HG02884 (cell line): ENCODE measurements around the gene TAL1.
"Not testable (repeated sequence)": the region's sequence is repeated elsewhere in the genome, so short reads cannot be mapped to it uniquely, and the experiment has no call there.

Source experiments
- ATAC-seq: cut with Tn5 transposase; IDR thresholded peaks from one replicate; pipeline ENCODE4 v1.9.1; 2021; ENCODE audit warnings: mild to moderate bottlenecking, moderate library complexity; ENCODE audit not compliant: unreplicated experiment

Gene TAL1

DNA sequence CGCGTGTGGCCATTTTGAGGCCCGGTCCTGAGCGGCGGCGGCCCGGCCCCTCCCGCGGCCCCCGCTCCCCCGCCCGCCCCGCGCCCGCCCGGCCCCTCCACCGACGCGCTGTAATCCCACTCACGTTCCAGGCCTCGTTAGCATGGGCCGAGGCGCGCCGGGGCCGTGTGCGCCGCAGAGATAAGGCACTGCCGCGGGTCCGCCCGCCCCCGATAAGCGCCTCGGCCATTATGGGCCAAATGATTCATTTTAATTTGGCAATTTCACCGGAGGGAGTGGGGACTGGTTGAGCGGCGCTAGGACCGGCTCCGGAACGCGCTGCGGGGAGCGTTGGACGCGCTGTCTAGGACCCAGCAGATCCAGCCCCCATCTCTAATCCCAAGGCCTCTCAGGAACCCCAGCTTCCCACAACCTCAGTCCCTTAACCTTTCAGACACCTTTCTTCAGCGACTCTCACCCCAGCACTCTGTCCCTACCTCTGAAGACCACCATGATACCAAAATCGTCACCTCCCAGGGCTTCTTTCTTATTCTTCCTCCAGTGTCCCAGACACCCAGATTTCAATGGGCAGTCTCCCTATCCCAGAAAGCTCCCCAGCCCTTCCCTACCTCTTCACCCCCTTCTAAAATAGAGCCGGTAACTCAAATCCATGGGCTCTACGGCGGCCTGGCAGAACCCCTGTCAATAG, at the start of gene TAL1:
TAL1 (minus strand) TSS at position 39 of the 688 bp plus-strand sequence. CDS start 6,337 bp downstream, outside the sequence.
- ATAC-seq: no peak

DNA sequence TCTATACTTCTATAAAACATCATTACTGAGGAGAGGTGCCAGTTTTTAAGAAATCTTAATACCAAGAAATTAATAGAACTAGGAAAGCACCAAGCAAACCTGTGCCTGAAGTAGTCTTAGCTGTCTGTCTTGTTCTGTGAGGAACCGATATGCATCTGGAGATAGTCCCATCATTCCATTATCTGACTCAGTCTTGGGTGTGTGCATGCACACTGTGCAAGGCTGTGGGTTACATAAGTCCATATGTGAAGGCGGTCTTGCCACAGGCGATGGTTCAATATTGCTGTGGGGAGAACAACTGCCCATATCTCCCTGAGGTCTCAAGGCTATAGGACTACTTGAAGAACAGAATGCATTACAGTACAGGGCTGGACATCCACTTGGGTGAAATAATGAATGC, 48.1 kb upstream of the TAL1 start:
- no peak for ATAC-seq

DNA sequence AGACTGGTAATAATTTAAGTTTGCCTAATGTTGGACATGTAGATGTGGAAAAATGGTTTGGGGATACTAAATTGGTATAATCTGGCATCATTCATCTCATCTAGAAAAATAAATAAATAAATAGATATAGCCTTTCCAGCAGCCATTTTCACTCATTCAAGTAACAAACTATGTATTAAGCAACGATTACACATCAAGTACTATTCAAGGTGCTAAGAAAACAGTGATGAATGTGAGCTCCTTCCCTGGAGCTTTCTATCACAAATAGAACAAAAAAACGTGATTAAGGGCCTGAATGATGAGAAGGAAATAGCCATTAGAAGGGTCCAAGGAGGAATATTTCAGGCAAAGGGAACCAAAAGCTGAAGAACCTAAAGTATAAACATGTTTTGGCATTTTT, 44.8 kb upstream of the TAL1 start:
- ATAC-seq: no peak

DNA sequence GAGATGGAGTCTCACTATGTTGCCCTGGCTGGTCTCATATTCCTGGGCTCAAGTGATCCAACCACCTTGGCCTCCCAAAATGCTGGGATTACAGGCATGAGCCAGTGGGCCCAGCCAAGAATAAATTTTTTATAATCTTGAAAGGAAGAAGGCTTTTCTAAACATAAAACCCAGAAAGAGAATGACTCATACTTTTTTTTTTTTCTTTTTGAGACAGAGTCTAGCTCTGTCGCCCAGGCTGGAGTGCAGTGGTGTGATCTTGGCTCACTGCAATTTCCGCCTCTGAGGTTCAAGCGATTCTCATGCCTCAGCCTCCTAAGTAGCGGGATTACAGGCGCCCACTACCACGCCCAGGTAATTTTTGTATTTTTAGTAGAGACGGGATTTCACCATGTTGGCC, 43.8 kb upstream of the TAL1 start:
- ATAC-seq: not testable (repeated sequence)

DNA sequence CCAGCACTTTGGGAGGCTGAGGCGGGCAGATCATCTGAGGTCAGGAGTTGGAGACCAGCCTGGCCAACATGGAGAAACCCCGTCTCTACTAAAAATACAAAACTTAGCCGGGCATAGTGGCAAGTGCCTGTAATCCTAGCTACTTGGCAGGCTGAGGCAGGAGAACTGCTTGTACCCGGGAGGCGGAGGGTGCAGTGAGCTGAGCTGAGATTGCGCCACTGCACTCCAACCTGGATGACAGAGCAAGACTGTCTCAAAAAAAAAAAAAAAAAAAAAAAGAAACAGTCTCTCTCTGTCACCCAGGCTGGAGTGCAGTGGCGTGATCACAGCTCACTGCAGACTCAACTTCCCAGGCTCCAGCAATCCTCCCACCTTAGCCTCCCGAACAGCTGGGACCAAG, 33.5 kb upstream of the TAL1 start:
- ATAC-seq: not testable (repeated sequence)

DNA sequence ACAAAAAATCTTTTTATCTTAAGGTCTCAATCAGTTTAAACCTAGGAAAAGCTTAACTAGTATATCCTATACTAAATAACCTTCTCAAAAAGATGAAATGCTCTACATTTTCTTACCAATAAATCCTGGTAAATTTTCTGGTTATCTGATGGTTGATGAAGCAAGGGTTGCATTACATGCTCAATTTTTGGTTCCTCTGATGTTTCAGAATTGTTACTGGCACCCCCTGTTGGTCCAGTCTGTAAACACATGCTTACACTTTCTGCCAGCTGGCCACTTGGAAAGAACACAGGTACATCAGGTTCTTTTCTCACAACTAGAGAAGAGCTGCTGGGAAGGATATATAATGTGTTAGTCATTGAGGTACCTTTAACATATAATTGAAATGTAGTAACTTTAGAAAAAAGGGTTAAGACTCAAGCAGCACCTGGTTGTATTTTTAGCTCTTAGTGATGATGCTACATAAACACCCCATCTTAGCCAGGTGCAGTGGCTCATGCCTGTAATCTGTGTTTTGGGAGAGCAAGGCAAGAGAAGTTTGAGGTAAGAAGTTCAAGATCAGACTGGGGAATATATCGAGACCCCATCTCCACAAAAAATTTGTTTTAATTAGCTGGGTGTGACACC, 30.9 kb upstream of the TAL1 start:
- no peak for ATAC-seq

DNA sequence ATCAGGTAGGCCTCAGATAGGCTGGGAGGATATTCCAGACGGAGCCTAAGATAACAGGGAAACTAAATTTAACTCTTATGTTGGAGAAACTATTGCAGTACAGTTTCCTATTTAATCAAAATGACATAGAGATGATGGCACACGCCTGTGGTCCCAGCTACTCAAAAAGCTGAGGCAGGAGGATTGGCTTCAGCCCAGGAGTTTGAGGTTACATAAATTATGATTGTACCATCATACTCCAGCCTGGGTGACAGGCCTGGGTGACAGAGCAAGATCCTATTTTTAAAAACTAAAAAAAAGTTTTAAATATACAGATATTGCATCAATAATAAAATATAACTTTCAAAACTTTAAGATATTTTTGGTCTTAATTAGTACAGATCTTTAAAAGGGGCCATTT, 25.2 kb upstream of the TAL1 start:
- no peak for ATAC-seq

DNA sequence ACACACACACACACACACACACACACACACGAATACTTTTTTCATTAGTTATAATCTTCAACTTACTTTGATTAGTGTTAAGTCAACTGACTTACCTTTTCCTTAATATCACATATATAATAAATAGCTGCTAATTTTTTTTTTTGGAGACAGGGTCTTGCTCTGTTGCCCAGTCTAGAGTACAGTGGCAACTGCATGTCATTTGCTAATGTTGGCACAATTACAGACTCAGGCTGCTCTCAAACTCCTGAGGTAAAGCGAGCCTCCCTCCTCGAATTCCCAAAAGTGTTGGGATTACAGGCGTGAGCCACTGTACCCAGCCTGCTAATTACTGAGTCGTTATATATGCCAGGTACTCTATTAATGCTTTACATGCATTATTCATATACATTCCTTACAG, 20.8 kb upstream of the TAL1 start:
- no peak for ATAC-seq

DNA sequence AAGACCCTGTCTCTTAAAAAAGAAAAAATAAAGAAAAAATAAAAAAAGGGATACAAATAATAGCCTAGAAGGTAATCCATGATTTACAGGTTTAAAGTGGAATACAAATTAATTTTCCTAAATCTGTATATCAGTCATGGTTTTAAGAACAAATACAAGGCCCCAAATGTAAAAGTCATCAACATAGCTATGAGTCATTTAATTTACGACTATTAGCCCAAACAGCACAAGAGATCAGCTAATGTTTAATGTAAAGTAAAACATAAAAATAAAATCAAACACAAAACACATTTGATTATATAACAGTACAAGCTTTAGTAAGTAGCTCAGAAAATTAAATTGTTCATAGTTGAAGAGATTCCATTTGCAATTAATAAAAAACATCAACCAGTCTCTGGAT, 20.3 kb upstream of the TAL1 start:
- ATAC-seq: no peak

DNA sequence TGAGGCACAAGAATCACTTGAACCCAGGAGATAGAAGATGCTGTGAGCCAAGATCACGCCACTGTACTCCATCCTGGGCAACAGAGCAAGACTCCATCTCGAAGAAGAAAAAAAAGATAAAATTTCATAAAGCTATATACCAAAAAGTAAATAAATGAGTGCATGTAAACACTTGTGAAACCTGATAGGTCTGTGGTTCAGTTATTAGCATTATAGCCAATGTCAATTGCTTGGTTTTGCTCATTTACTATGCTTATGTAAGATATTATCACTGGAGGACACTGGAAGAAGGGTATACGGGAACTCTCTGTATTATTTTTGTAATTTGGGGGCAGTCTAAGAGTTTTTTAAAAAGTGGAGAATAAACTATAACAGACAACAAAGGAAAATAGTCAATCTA, 17.7 kb upstream of the TAL1 start:
- ATAC-seq: no peak

DNA sequence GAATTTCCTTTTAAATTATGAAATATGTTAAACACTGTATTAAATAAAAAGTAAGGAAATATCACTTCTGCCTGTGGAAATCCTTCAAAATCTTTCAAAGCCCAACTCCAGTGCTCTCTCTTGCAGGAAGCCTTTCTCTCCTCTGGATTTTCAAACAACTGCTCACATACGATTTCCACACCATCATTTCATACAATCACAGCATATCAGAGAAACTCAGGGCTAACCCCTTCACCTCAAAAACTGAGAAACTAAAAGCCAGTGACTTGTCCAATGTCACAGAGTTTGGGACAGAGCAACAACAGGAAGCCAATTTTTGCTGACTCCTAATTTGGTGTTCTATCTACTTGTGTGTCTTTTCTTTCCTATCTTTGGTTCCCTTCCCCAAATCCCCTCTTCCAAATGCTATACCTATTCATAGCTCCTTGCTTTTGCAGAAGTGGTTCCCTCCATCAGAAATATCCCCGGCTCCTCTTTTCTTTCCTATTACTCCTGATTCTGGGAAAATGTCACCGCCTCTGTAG, 12.4 kb upstream of the TAL1 start:
- ATAC-seq: no peak

DNA sequence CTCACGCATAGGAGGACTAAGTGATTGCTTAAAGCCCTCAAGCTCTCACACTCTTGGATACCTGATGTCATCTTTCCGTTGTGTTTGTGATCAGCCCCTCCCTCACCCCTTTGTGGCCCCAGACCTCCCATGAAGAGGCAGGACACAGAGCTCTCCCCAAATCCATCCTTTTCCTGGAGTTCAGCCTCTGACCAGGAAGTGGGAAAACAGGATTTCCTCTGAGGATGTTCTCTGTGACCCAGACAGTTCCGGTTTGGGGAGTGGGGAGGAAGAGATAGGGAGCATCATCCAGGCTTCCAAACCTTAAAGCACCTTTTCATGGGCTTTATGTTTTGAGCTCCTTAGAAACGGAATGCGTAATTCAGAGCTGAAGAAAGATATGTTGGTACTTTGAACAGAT, 11.9 kb upstream of the TAL1 start:
- ATAC-seq: no peak

DNA sequence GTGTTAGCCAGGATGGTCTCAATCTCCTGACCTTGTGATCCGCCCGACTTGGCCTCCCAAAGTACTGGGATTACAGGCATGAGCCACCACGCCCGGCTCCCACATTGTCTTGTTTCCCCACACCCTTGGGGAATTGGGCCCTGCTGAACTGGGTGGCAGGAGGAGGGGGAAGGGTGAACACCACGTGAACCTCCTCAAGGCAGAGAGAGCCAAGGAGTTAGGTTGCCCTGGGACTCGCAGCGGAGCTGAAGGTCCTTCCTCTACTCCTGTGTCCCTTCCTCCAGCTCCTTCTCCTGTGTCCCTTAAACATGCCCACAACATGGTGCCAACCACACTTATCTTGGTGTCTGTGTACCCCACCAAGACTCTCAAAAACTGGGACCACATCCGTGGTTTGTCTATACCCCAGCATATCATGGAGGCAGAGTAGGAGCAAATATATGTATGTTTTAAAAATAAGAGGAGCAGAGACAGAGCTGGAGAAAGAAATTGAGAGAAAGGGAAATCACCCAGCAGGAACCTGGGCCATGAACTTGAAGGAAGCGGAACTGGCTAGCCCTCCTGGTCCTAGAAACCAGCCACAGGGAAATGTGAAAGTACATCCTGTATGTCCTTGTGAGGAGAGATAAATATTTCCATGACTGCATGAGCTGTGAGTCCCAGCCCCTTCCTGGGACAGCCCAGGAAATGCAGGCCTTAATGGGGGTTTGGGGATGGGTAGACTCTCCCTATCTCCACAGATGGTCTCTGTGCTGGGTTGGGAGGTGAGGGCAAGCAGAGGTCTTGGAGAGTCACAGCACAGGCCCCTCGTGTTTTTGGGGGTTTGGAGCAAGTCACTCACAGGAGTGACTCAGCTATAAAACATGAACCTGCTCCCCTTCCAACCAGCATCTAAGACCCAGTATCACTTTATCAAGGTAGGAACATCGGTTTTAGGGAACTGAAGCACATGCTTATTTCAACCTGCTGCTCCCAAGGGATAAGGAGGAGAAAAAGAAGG, 9.4 kb upstream of the TAL1 start:
- no peak for ATAC-seq

DNA sequence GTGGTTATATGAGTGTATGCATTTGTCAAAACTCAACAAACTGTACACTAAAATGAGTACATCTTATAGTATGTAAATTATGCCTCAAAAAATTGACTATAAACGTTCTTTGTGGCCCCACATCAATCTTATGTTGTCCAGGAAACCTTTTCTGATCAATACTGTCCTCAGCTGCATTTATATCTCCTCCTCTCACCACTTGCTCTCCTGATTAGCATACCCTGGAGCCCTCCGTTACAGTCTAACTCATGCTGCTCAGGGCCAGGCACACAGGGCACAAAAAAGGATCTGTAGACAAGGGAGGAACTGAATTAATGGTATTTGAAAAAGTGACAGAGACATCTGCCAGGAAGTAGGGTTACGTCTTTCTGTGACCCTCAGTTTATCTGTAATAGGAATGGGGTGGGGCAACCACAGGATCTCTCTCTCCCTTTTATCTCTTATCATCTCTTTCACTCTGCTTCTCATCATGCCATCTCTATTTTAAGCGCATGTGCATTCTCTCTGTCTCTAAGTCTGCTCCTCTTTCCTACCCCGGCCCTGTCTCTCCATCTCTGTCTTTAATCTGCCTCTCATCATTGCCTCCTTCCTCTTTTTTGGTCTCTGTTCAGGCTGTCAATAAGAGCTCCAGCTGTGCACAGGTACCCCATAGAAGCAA, 7.0 kb upstream of the TAL1 start:
- ATAC-seq: no peak

DNA sequence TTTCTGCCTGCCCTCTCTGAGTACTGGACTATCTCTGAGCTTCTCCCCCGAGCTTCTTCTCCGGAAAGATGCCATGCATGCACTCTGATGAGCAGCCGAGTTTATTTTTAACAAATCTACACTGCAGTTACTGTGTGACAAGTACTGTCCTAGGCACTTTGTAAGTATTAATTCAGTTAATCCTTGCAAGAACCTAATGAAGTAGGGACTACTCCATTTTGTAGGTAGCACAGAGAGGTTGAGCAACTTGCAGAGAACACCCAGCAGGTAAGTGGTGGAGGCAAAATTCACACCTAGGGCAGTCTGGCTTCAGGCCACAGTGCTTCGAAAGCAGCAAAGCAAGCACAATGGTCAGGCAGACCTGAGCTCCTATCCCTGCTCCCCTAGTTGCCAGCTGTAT, 3.8 kb upstream of the TAL1 start:
- no peak for ATAC-seq

DNA sequence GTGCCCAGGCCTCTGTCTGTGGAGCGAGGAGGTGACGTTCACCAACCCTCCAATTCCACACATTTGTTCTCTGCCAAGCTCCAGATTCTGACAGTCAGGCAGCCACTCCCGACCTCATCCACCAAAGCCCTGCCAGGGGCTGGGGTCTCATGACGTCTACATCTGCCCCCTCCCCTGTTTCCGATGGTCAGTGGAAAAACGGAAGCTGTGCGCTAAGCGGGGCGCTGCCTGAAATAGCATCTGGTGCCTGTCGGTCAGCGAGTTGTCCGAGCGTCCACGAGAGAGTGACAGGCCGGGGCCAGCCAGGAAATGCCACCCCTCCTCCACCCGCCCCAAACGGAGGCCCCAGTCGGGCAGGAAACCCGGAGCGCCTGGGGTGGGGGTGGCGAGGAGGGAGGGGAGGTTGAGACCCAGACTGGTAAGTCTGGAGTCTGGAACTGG, 3.2 kb upstream of the TAL1 start:
- no peak for ATAC-seq

DNA sequence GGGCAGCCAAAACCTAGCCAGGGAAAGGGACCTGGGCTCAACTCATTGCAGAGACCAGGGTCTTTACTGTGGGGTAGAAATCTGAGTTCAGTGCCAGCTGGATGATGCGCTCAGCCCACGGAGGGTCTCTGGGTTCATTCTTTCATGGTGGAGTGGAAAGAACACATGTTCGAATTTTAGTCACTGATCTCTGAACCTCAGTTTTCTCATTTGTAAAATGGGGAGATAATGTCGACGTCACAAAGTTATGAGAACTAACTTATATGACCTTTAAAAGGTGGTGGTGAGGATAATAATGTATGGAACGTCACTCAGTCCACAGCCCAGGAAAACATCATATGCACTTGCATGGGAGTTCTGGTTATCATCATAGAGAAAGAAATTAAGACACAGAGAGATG, 1.2 kb upstream of the TAL1 start:
- no peak for ATAC-seq

DNA sequence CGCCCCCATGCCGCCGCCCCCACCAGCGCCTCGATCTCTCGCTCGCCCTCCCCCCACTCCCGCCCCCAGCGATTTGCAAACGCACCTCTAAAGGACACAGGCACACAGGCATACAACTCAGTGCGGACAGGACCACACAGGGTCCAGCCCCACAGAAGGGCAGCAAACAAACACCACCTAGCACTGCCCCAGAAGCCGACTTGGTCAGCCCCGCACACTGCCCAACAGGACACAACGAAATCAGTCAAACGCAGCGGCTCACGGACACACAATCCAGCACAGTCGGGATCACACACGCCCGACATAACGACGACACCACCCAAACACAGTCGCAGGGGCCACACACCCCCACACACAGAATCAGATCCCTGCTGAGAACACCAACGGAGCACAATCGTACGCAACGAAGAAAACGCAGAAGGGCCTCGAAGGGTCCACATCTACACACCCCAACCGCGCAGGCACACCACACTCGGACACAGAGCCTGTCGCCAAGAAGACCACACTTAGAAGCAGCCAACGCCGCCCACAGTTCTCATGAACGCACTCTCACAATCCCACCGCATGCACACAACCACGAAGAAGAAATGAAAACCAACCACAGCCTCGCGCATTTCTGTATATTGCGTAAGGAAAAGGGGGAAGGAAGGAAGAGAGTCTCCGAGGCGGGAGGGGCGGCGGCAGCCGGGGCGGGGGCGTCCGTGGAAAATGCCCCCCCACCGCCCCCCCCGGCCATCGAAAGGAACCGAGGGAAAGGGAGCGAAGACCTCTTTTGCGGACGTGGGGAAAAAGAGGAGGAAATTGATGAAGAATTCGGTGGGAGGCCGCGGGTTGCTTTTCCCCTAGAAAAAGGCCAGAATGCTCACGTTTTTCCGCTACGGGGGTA, 481 bp downstream of the TAL1 start:
- ATAC-seq: no peak

DNA sequence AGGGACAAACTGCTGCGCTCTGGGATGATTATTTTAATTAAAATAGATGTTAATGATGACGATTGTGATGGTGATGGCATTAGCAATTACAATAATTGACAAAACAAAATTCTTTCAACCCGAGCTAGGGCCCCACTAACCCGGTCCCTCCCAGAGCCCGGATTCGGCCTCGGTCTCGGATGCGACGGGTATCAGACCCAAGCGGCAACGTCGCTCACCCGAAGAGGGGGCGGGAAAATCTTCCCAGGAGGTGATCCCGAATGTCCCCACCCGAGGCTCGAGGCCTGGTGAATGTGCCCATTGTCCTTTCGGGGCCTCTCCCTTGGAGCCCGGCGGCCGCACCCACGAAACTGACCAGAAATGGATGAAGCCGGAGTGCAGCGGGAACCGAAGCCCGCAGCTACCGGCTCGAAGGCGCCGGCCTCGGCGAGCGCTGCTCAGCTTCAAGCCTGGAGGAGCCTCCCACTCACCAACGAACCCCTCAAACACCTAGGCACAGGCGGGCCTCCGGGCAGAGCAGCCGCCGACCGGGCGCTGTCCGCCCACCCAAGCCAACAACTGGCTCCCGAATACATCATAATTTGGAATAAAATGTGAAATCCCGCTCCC, 1.2 kb downstream of the TAL1 start:
- ATAC-seq: no peak
